H9 (cell line): ENCODE data around the gene CCDC27. TPM values are rescaled to one million over a fixed set of nuclear protein-coding genes. Genes with fewer than 3 reads are reported as not detected.

ENCODE experiments used
- DNase-seq: peaks from one replicate; pipeline ENCODE4 v3.0.0-alpha.2; 2017
- H2AFZ ChIP-seq: one replicate; pipeline ENCODE4 v1.6.1; 2013; ENCODE audit warnings: mild to moderate bottlenecking, low read length, control low read depth, moderate library complexity
- H2AK5ac ChIP-seq: 2 replicates; pipeline ENCODE4 v1.6.1; 2013; ENCODE audit warnings: low read length, control low read depth, mixed read lengths; ENCODE audit not compliant: insufficient read length
- H2BK120ac ChIP-seq: one replicate; pipeline ENCODE4 v1.6.1; 2013; ENCODE audit warnings: low read depth, mild to moderate bottlenecking, low read length, control low read depth, inconsistent platforms; ENCODE audit not compliant: poor library complexity, severe bottlenecking
- H2BK12ac ChIP-seq: 2 replicates; pipeline ENCODE4 v1.6.1; 2013; ENCODE audit warnings: low read length, control low read depth, mixed read lengths, low read depth; ENCODE audit not compliant: insufficient read length
- H2BK15ac ChIP-seq: 2 replicates; pipeline ENCODE4 v1.6.1; 2013; ENCODE audit warnings: low read depth, low read length, control low read depth
- H2BK20ac ChIP-seq: one replicate; pipeline ENCODE4 v1.6.1; 2013; ENCODE audit warnings: low read depth, mild to moderate bottlenecking, low read length, control low read depth, inconsistent platforms; ENCODE audit not compliant: poor library complexity, severe bottlenecking
- H2BK5ac ChIP-seq: 2 replicates; pipeline ENCODE4 v1.6.1; 2013; ENCODE audit warnings: low read length, control low read depth, mixed read lengths; ENCODE audit not compliant: insufficient read length
- H3K14ac ChIP-seq: 2 replicates; pipeline ENCODE4 v1.6.1; 2013; ENCODE audit warnings: low read length, control low read depth; ENCODE audit not compliant: insufficient read depth
- H3K18ac ChIP-seq: 2 replicates; pipeline ENCODE4 v1.6.1; 2013; ENCODE audit warnings: low read depth, mild to moderate bottlenecking, mixed read lengths, low read length, control low read depth; ENCODE audit not compliant: insufficient read length
- H3K23ac ChIP-seq: 2 replicates; pipeline ENCODE4 v1.6.1; 2013; ENCODE audit warnings: low read length, control low read depth, mixed read lengths, low read depth; ENCODE audit not compliant: insufficient read length
- H3K23me2 ChIP-seq: 2 replicates; pipeline ENCODE4 v1.6.1; 2013; ENCODE audit warnings: low read depth, mild to moderate bottlenecking, mixed read lengths, low read length, control low read depth; ENCODE audit not compliant: insufficient read length, poor library complexity, severe bottlenecking
- H3K27ac ChIP-seq: 2 replicates; pipeline ENCODE4 v1.5.1; 2013; ENCODE audit warnings: low read length, control low read depth, mixed read lengths, low read depth; ENCODE audit not compliant: insufficient read length
- H3K27me3 ChIP-seq: 2 replicates; pipeline ENCODE4 v1.6.1; 2013; ENCODE audit warnings: low read length, control low read depth, inconsistent platforms; ENCODE audit not compliant: insufficient read depth
- H3K4ac ChIP-seq: 2 replicates; pipeline ENCODE4 v1.6.1; 2013; ENCODE audit warnings: low read depth, mild to moderate bottlenecking, control low read depth, inconsistent platforms, low read length, moderate library complexity
- H3K4me1 ChIP-seq: 2 replicates; pipeline ENCODE4 v1.6.1; 2013; ENCODE audit warnings: low read length, control low read depth, inconsistent platforms; ENCODE audit not compliant: insufficient read depth
- H3K4me2 ChIP-seq: 2 replicates; pipeline ENCODE4 v1.6.1; 2013; ENCODE audit warnings: low read length, control low read depth, mixed read lengths; ENCODE audit not compliant: insufficient read length, insufficient read depth
- H3K56ac ChIP-seq: 2 replicates; pipeline ENCODE4 v1.6.1; 2013; ENCODE audit warnings: low read depth, mild to moderate bottlenecking, mixed read lengths, low read length, control low read depth; ENCODE audit not compliant: insufficient read length
- H3K79me1 ChIP-seq: 2 replicates; pipeline ENCODE4 v1.6.1; 2013; ENCODE audit warnings: low read depth, mild to moderate bottlenecking, moderate library complexity, low read length, control low read depth, inconsistent platforms; ENCODE audit not compliant: insufficient read depth, poor library complexity, severe bottlenecking
- H3K79me2 ChIP-seq: 2 replicates; pipeline ENCODE4 v1.6.1; 2013; ENCODE audit warnings: low read length, control low read depth, inconsistent platforms; ENCODE audit not compliant: insufficient read depth
- H3K9ac ChIP-seq: 2 replicates; pipeline ENCODE4 v1.6.1; 2013; ENCODE audit warnings: low read length, control low read depth, mixed read lengths; ENCODE audit not compliant: insufficient read length; ENCODE audit errors: extremely low read depth
- H3K9me3 ChIP-seq: one replicate; pipeline ENCODE4 v1.6.1; 2013; ENCODE audit warnings: low read depth, low read length, inconsistent platforms; ENCODE audit not compliant: control insufficient read depth
- H3T11ph ChIP-seq: one replicate; pipeline ENCODE4 v1.6.1; 2013; ENCODE audit warnings: mild to moderate bottlenecking, low read length, control low read depth, inconsistent platforms
- H4K20me1 ChIP-seq: one replicate; pipeline ENCODE4 v1.6.1; 2013; ENCODE audit not compliant: control insufficient read depth, insufficient read length, insufficient read depth
- H4K5ac ChIP-seq: 2 replicates; pipeline ENCODE4 v1.6.1; 2013; ENCODE audit warnings: low read depth, mild to moderate bottlenecking, mixed read lengths, low read length, control low read depth; ENCODE audit not compliant: insufficient read length
- H4K8ac ChIP-seq: replicated peaks from 2 replicates; pipeline ENCODE4 v1.6.1; 2013; ENCODE audit warnings: low read length, control low read depth, mixed read lengths, low read depth; ENCODE audit not compliant: insufficient read length
- H4K91ac ChIP-seq: 2 replicates; pipeline ENCODE4 v1.6.1; 2013; ENCODE audit warnings: low read depth, mild to moderate bottlenecking, moderate library complexity, mixed read lengths, low read length, control low read depth; ENCODE audit not compliant: insufficient read length
- H3K27ac Mint-ChIP-seq, 3 experiments: 2 replicates in 2 of 3; 3 replicates in 1 of 3; pipeline ENCODE4 v1.8.0; 2020 to 2021; ENCODE audit warnings: mixed read lengths in 3 of 3, mild to moderate bottlenecking in 1 of 3, moderate library complexity in 1 of 3
- H3K27me3 Mint-ChIP-seq: 2 replicates; pipeline ENCODE4 v1.8.0; 2021; ENCODE audit warnings: low read depth, mild to moderate bottlenecking, moderate library complexity, mixed read lengths
- H3K36me3 Mint-ChIP-seq, 3 experiments: 2 replicates in 2 of 3; 3 replicates in 1 of 3; pipeline ENCODE4 v1.8.0; 2020 to 2021; ENCODE audit warnings: low read depth in 3 of 3, mixed read lengths in 3 of 3; ENCODE audit not compliant: insufficient read depth in 1 of 3
- H3K4me1 Mint-ChIP-seq, 2 experiments: 2 replicates each; pipeline ENCODE4 v1.8.0; 2020; ENCODE audit warnings: mixed read lengths in 2 of 2
- H3K4me3 Mint-ChIP-seq, 2 experiments: 2 replicates in 1 of 2; 3 replicates in 1 of 2; pipeline ENCODE4 v1.8.0; 2020 to 2021; ENCODE audit warnings: mild to moderate bottlenecking in 2 of 2, mixed read lengths in 2 of 2, moderate library complexity in 1 of 2
- H3K9me3 Mint-ChIP-seq, 2 experiments: 2 replicates in 1 of 2; 3 replicates in 1 of 2; pipeline ENCODE4 v1.8.0; 2020; ENCODE audit warnings: mild to moderate bottlenecking in 2 of 2, mixed read lengths in 2 of 2, moderate library complexity in 1 of 2
- CTCF ChIP-seq: fragments of 200-600 bp; sonication (generic); conservative IDR thresholded peaks from 3 replicates; pipeline ENCODE4 v1.8.0; 2021; ENCODE audit warnings: antibody characterized with exemption, mild to moderate bottlenecking
- WGBS: extraction: QIAGEN DNeasy Blood & Tissue Kit; methylation state at CpG from one replicate; pipeline ENCODE4 v1.1.7; 2013; ENCODE audit warnings: missing lambda C conversion rate, low lambda C conversion rate, mixed read lengths; ENCODE audit not compliant: insufficient read length; ENCODE audit errors: extremely low coverage; 5-methylcytosine and 5-hydroxymethylcytosine counted together
- total RNA-seq: library from RNA; stranded (reverse); gene quantifications from 2 replicates; pipeline ENCODE4 v1.2.1, GENCODE V29; 2021

Gene CCDC27
- total RNA-seq, 1 experiment from 2014 or later, result not detected

GRCh38 chr1:3780901-3781300 is 28.7 kb downstream of the CCDC27 start:
- Histone ChIP-seq H3T11ph (no peak overlapping the region), H3K14ac (no peak overlapping the region), H3K23ac (no peak overlapping the region), H3K23me2 (no peaks in the 10 kb centered on the region), H3K9me3 (no peaks in the 10 kb centered on the region), H3K79me2 (no peaks in the 10 kb centered on the region), H3K4me2 (no peak overlapping the region), H3K27me3 (no peaks in the 10 kb centered on the region), H2BK120ac (no peak overlapping the region), H4K8ac (no peak overlapping the region), H3K4me1 (no peaks in the 10 kb centered on the region), H2AFZ (no peak overlapping the region), H3K18ac (no peak overlapping the region), H2BK5ac (no peak overlapping the region), H4K20me1 (no peaks in the 10 kb centered on the region), H2BK20ac (no peak overlapping the region), H3K4ac (no peak overlapping the region), H2BK12ac (no peak overlapping the region), H4K5ac (no peak overlapping the region), H3K56ac (no peak overlapping the region), H2BK15ac (no peak overlapping the region), H3K79me1 (no peaks in the 10 kb centered on the region), H3K9ac (no peak overlapping the region), H2AK5ac (no peak overlapping the region), H4K91ac (no peak overlapping the region), H3K27ac (no peak overlapping the region)
- Mint-ChIP-seq H3K4me3 (no peak overlapping the region), H3K4me1 (peaks cover 2 to 6% of the 10 kb centered on the region in 2 experiments; a peak in 3 of 4 replicates), H3K9me3 (no peaks in the 10 kb centered on the region), H3K36me3 (peaks cover 57 to 67% (median 66%) of the 10 kb centered on the region in 3 experiments), H3K27ac (no peak overlapping the region), H3K27me3 (no peaks in the 10 kb centered on the region)
- no CpG with 5 or more reads among the region's 21 CpGs for WGBS
- peak; percentile 21 for DNase-seq
- no peak for TF ChIP-seq CTCF
